HL-60 (cell line): ENCODE data around the gene KSR2.

Experiments
- DNase-seq, 2 experiments: peaks; one replicate each; pipeline ENCODE4 v3.0.0-alpha.2; 2010 to 2020; ENCODE audit warnings: low read depth in 1 of 2, low spot score in 1 of 2
- H3K27ac ChIP-seq: fragments of 250-450 bp; sonication (Bioruptor Pico); replicated peaks from 2 replicates; pipeline ENCODE4 v1.5.1; 2020; ENCODE audit warnings: mild to moderate bottlenecking, moderate library complexity
- H3K27me3 ChIP-seq: fragments of 250-450 bp; sonication (Bioruptor Pico); 2 replicates; pipeline ENCODE4 v1.5.1; 2021; ENCODE audit warnings: mild to moderate bottlenecking, moderate library complexity; ENCODE audit not compliant: insufficient read depth, poor library complexity, severe bottlenecking
- H3K4me3 ChIP-seq: replicated peaks from 2 replicates; pipeline ENCODE4 v1.5.1; 2011; ENCODE audit warnings: mild to moderate bottlenecking, control low read depth, low read length; ENCODE audit not compliant: insufficient read depth
- CTCF ChIP-seq: IDR thresholded peaks from one replicate; pipeline ENCODE4 v1.5.1; 2011; ENCODE audit warnings: low read length, control low read depth, inconsistent platforms; ENCODE audit not compliant: insufficient read depth
- GABPA ChIP-seq: IDR thresholded peaks from 2 replicates; pipeline ENCODE4 v1.6.1; 2012; ENCODE audit warnings: low read depth
- POLR2AphosphoS5 ChIP-seq: IDR thresholded peaks from 2 replicates; pipeline ENCODE4 v1.6.1; 2012; ENCODE audit warnings: low read depth
- REST ChIP-seq: IDR thresholded peaks from 2 replicates; pipeline ENCODE4 v1.6.1; 2012; ENCODE audit warnings: low read depth; ENCODE audit not compliant: insufficient replicate concordance
- SPI1 ChIP-seq: IDR thresholded peaks from 2 replicates; pipeline ENCODE4 v1.6.1; 2012; ENCODE audit warnings: low read depth, mild to moderate bottlenecking, borderline replicate concordance

The KSR2 gene

GRCh38 chr12:117622087-117622486, 346.7 kb downstream of the KSR2 start:
- no peak for DNase-seq
- Histone ChIP-seq H3K27me3 (no peaks in the 10 kb centered on the region), H3K27ac (no peak overlapping the region), H3K4me3 (no peak overlapping the region)
- TF ChIP-seq SPI1, result no peak
- no peak for TF ChIP-seq REST
- TF ChIP-seq GABPA, result no peak
- no peak for TF ChIP-seq CTCF
- no peak for TF ChIP-seq POLR2AphosphoS5

GRCh38 chr12:117607778-117608177, 361.0 kb downstream of the KSR2 start:
- TF ChIP-seq REST, result no peak
- TF ChIP-seq CTCF, result no peak
- no peak for TF ChIP-seq POLR2AphosphoS5
- TF ChIP-seq GABPA, result no peak
- Histone ChIP-seq H3K27ac (no peak overlapping the region), H3K4me3 (no peak overlapping the region), H3K27me3 (peaks cover 2% of the 10 kb centered on the region)
- DNase-seq, result no peak

DNA sequence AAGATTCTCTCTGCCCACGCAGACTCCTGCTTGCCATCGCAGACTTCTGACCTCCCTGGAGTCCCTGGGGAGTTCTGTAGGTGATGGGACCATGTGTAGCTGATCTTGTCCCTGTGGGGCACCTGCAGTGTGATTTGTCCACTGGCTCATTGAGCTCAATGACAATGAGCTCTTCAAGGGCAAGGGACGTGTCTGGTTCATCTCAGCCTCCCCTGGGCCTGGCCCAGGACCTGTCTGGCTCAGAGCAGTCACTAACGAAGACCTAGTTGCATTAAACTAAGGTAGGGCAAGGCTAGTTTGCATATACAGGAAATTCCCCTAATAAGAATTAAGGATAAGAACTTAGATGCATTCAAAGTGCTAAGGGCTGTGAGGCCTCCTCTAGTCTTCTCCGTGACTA, 361.8 kb downstream of the KSR2 start:
- H3K27ac ChIP-seq, result no peak overlapping the region
- no peak for DNase-seq
- TF ChIP-seq CTCF, result no peak
- TF ChIP-seq SPI1, result no peak
- H3K4me3 ChIP-seq, result no peak overlapping the region
- peaks cover 2% of the 10 kb centered on the region for H3K27me3 ChIP-seq

GRCh38 chr12:117606024-117606423, 362.8 kb downstream of the KSR2 start:
- no peak for TF ChIP-seq GABPA
- no peak for TF ChIP-seq REST
- TF ChIP-seq CTCF, result no peak
- TF ChIP-seq SPI1, result no peak
- no peak for TF ChIP-seq POLR2AphosphoS5
- H3K27ac ChIP-seq, result no peak overlapping the region
- DNase-seq, result no peak
- no peak overlapping the region for H3K4me3 ChIP-seq
- H3K27me3 ChIP-seq, result peaks cover 2% of the 10 kb centered on the region
